Smooth muscle cell (in vitro differentiated cells): Measurements from ENCODE around the gene DCXR. TPM values are rescaled to one million over a fixed set of nuclear protein-coding genes. Genes with fewer than 3 reads are reported as not detected.
A peak's percentile ranks its signal among the peaks of the same experiment; 100 is the strongest.

ENCODE experiments used
- DNase-seq: peaks from one replicate; lab custom pipeline; 2025; ENCODE audit not compliant: unreplicated experiment; lab: John Stamatoyannopoulos, UW
- H2AFZ ChIP-seq: fragments of 200-600 bp; sonication (generic); 2 replicates; pipeline ENCODE4 v1.6.0; 2016; ENCODE audit warnings: antibody characterized with exemption, low read depth, mild to moderate bottlenecking
- H3F3A ChIP-seq: fragments of 200-600 bp; sonication (generic); 2 replicates; pipeline ENCODE4 v1.6.0; 2017; ENCODE audit warnings: antibody characterized with exemption, low read depth
- H3K27ac ChIP-seq: fragments of 200-600 bp; sonication (generic); 2 replicates; pipeline ENCODE4 v1.5.1; 2016; ENCODE audit warnings: low read depth, mild to moderate bottlenecking
- H3K27me3 ChIP-seq: fragments of 200-600 bp; sonication (generic); 2 replicates; pipeline ENCODE4 v1.6.1; 2016; ENCODE audit warnings: low read depth, mild to moderate bottlenecking
- H3K36me3 ChIP-seq: fragments of 200-600 bp; sonication (generic); 2 replicates; pipeline ENCODE4 v1.5.1; 2016; ENCODE audit warnings: low read depth
- H3K4me1 ChIP-seq: fragments of 200-600 bp; sonication (generic); 2 replicates; pipeline ENCODE4 v1.5.1; 2016; ENCODE audit warnings: low read depth
- H3K4me2 ChIP-seq: fragments of 200-600 bp; sonication (generic); 2 replicates; pipeline ENCODE4 v1.6.0; 2016; ENCODE audit warnings: mild to moderate bottlenecking
- H3K4me3 ChIP-seq: fragments of 200-600 bp; sonication (generic); 2 replicates; pipeline ENCODE4 v1.5.1; 2016; ENCODE audit warnings: mild to moderate bottlenecking
- H3K79me2 ChIP-seq: fragments of 200-600 bp; sonication (generic); 2 replicates; pipeline ENCODE4 v1.6.0; 2016; ENCODE audit warnings: low read depth, mild to moderate bottlenecking
- H3K9ac ChIP-seq: fragments of 200-600 bp; sonication (generic); 2 replicates; pipeline ENCODE4 v1.6.0; 2016; ENCODE audit warnings: low read depth
- H3K9me3 ChIP-seq: fragments of 200-600 bp; sonication (generic); replicated peaks from 2 replicates; pipeline ENCODE4 v1.5.1; 2016; ENCODE audit warnings: low read depth
- H4K20me1 ChIP-seq: fragments of 200-600 bp; sonication (generic); 2 replicates; pipeline ENCODE4 v1.6.0; 2016; ENCODE audit warnings: low read depth
- CTCF ChIP-seq: fragments of 200-600 bp; sonication (generic); IDR thresholded peaks from 2 replicates; pipeline ENCODE4 v1.5.1; 2017; ENCODE audit warnings: borderline replicate concordance, mild to moderate bottlenecking, antibody characterized with exemption; ENCODE audit not compliant: insufficient read depth, poor library complexity, severe bottlenecking
- whole genome bisulfite sequencing: methylation state at CpG from one replicate; pipeline ENCODE4 v1.1.7; 2016; ENCODE audit warnings: low lambda C conversion rate; 5-methylcytosine and 5-hydroxymethylcytosine counted together
- polyA plus RNA-seq: library from polyadenylated mRNA; unstranded; fragments of >200 nt; fragmentation: Nextera tagmentation; extraction: Ambion mirVana; gene quantifications from 2 replicates; pipeline ENCODE4 v1.2.1, GENCODE V29; 2016
- total RNA-seq: library from RNA; depleted of rRNA; stranded (reverse); fragments of >200 nt; gene quantifications from 2 replicates; pipeline ENCODE4 v1.2.3, GENCODE V29; 2014

DCXR gene
- total and polyA plus RNA-seq, 2 experiments from 2014 or later, result 34.9 to 89.4 TPM

GRCh38 chr17:82073446-82073845 lies 35.9 kb upstream of the DCXR start:
- DNase-seq, result no peak
- Histone ChIP-seq H3K79me2 (no peaks in the 10 kb centered on the region), H3K27me3 (no peaks in the 10 kb centered on the region), H3K9ac (no peak overlapping the region), H3K9me3 (no peaks in the 10 kb centered on the region), H3K4me2 (no peak overlapping the region), H3K4me1 (no peaks in the 10 kb centered on the region), H3K4me3 (no peak overlapping the region), H2AFZ (no peak overlapping the region), H4K20me1 (no peaks in the 10 kb centered on the region), H3K36me3 (no peaks in the 10 kb centered on the region), H3K27ac (no peak overlapping the region), H3F3A (no peaks in the 10 kb centered on the region)
- 92% methylated on average over 9 of the region's 9 CpGs for WGBS
- TF ChIP-seq CTCF, result no peak

- H3K9me3 ChIP-seq, result no peaks in the 10 kb centered on the region
- no peak for DNase-seq
- no peaks in the 10 kb centered on the region for H3F3A ChIP-seq
- H3K4me2 ChIP-seq, result no peak overlapping the region
- H3K4me3 ChIP-seq, result no peak overlapping the region
- no peak overlapping the region for H3K27ac ChIP-seq
- H2AFZ ChIP-seq, result no peak overlapping the region
- no peaks in the 10 kb centered on the region for H4K20me1 ChIP-seq
- no peaks in the 10 kb centered on the region for H3K4me1 ChIP-seq
- no peaks in the 10 kb centered on the region for H3K36me3 ChIP-seq
- H3K9ac ChIP-seq, result no peak overlapping the region
- no peak for TF ChIP-seq CTCF
- H3K79me2 ChIP-seq, result no peaks in the 10 kb centered on the region
- WGBS, result 95% methylated on average over 6 of the region's 6 CpGs
- no peaks in the 10 kb centered on the region for H3K27me3 ChIP-seq
Measured at GRCh38 chr17:82072827-82073226, 35.3 kb upstream of the DCXR start.

- H3K9ac ChIP-seq, result no peak overlapping the region
- H3K79me2 ChIP-seq, result no peaks in the 10 kb centered on the region
- H3K4me2 ChIP-seq, result no peak overlapping the region
- no peak for DNase-seq
- H3K9me3 ChIP-seq, result no peaks in the 10 kb centered on the region
- H3F3A ChIP-seq, result no peaks in the 10 kb centered on the region
- no peaks in the 10 kb centered on the region for H3K4me1 ChIP-seq
- H3K36me3 ChIP-seq, result no peaks in the 10 kb centered on the region
- no peak overlapping the region for H2AFZ ChIP-seq
- H3K27me3 ChIP-seq, result no peaks in the 10 kb centered on the region
- H4K20me1 ChIP-seq, result no peaks in the 10 kb centered on the region
- TF ChIP-seq CTCF, result no peak
- H3K4me3 ChIP-seq, result no peak overlapping the region
- no peak overlapping the region for H3K27ac ChIP-seq
Measured at GRCh38 chr17:82070611-82071010, 33.1 kb upstream of the DCXR start.

- no peaks in the 10 kb centered on the region for H3K9me3 ChIP-seq
- H3F3A ChIP-seq, result no peaks in the 10 kb centered on the region
- H3K4me1 ChIP-seq, result peaks cover 6% of the 10 kb centered on the region
- TF ChIP-seq CTCF, result no peak
- H3K4me2 ChIP-seq, result peak within 1 kb of the TSS; percentile 96
- peak within 1 kb of the TSS; percentile 74 for H3K4me3 ChIP-seq
- no peaks in the 10 kb centered on the region for H4K20me1 ChIP-seq
- DNase-seq, result no peak
- WGBS, result 13% methylated on average over 62 of the region's 88 CpGs
- no peak within 1 kb of the TSS for H3K27ac ChIP-seq
- no peaks in the 10 kb centered on the region for H3K36me3 ChIP-seq
- H3K79me2 ChIP-seq, result peaks cover 5% of the 10 kb centered on the region
- H2AFZ ChIP-seq, result peak within 1 kb of the TSS; percentile 92
- no peaks in the 10 kb centered on the region for H3K27me3 ChIP-seq
- peak within 1 kb of the TSS; percentile 88 for H3K9ac ChIP-seq
Measured at GRCh38 chr17:82065638-82066303, 28.3 kb upstream of the DCXR start, which contains the start of gene DUS1L. DUS1L (minus strand) TSS chr17:82065804; CDS start chr17:82065059, 745 bp downstream.
